Aorta (tissue), 5 donors: ENCODE measurements around the gene IL17RC. TPM values are rescaled to one million over a fixed set of nuclear protein-coding genes. Genes with fewer than 3 reads are reported as not detected.
"Not testable (repeated sequence)": the region's sequence is repeated elsewhere in the genome, so short reads cannot be mapped to it uniquely, and the experiment has no call there.

Experiments
- ATAC-seq: fragments of 200-7000 bp; cut with Tn5 transposase; one replicate; pipeline ENCODE4 v1.9.1; 2022; ENCODE audit warnings: moderate library complexity; ENCODE audit not compliant: low FRiP score
- DNase-seq, 2 donors: peaks; one replicate each; pipeline ENCODE4 v3.0.0-alpha.2; 2020
- H3K27ac ChIP-seq, 2 donors: one replicate each; pipeline ENCODE4 v1.5.1; 2013; ENCODE audit warnings: low read length in 2 of 2, mild to moderate bottlenecking in 2 of 2, moderate library complexity in 2 of 2, control low read depth in 1 of 2, inconsistent platforms in 1 of 2, low read depth in 1 of 2
- H3K27me3 ChIP-seq, 2 donors: one replicate each; pipeline ENCODE4 v1.6.1; 2013; ENCODE audit warnings: control low read depth in 1 of 2, low read length in 1 of 2, mild to moderate bottlenecking in 1 of 2, moderate library complexity in 1 of 2; ENCODE audit not compliant: insufficient read depth in 2 of 2, control insufficient read depth in 1 of 2
- H3K36me3 ChIP-seq, 2 donors: one replicate each; pipeline ENCODE4 v1.6.1; 2013; ENCODE audit warnings: control low read depth in 1 of 2, low read length in 1 of 2, mild to moderate bottlenecking in 1 of 2; ENCODE audit not compliant: insufficient read depth in 2 of 2, control insufficient read depth in 1 of 2
- H3K4me1 ChIP-seq, 2 donors: one replicate each; pipeline ENCODE4 v1.6.1; 2013; ENCODE audit warnings: low read length in 2 of 2, control low read depth in 1 of 2, mild to moderate bottlenecking in 1 of 2, moderate library complexity in 1 of 2; ENCODE audit not compliant: insufficient read depth in 2 of 2, control insufficient read depth in 1 of 2
- H3K4me3 ChIP-seq, 2 donors: one replicate each; pipeline ENCODE4 v1.5.1; 2013; ENCODE audit warnings: low read length in 2 of 2, control low read depth in 1 of 2, mild to moderate bottlenecking in 1 of 2
- H3K9me3 ChIP-seq: one replicate; pipeline ENCODE4 v1.6.1; 2013; ENCODE audit warnings: mild to moderate bottlenecking, low read length; ENCODE audit not compliant: control insufficient read depth
- WGBS, 2 donors: extraction: QIAGEN DNeasy Blood & Tissue Kit; methylation state at CpG; one replicate each; pipeline ENCODE4 v1.1.7; 2013; 5-methylcytosine and 5-hydroxymethylcytosine counted together
- intact Hi-C, 2 donors: fragments of 100-400 bp; cut with DNase I; formaldehyde crosslinking; loops; one replicate each; pipeline versions ENCODE4 v1.14.2 to v1.15.0; 2022
- polyA plus RNA-seq, 2 donors: library from polyadenylated mRNA; stranded (reverse); fragments of 200-250 nt; gene quantifications; one replicate each; pipeline ENCODE4 v1.2.3, GENCODE V29; 2013
- total RNA-seq, 2 donors: library from RNA; stranded (reverse); fragmentation: NEBNext Ultra II Directional; extraction: Animal tissue kit (Norgen Biotek cat#: 25700); gene quantifications; one replicate each; pipeline ENCODE4 v1.2.1, GENCODE V29; 2021
- donor health status: healthy with polysubstance abuse.
- donor health status: Bipolar disorder and iron deficiency.
- donor health status: DM: no; HTN: no; CAD: no.
- donor health status: DM: no; HTN: no; CAD: no.
- donor health status: DM: yes; HTN: yes; CAD: no.

Gene IL17RC
- total and polyA plus RNA-seq, 4 donors = 8.6 to 108 (median 29.7) TPM

DNA sequence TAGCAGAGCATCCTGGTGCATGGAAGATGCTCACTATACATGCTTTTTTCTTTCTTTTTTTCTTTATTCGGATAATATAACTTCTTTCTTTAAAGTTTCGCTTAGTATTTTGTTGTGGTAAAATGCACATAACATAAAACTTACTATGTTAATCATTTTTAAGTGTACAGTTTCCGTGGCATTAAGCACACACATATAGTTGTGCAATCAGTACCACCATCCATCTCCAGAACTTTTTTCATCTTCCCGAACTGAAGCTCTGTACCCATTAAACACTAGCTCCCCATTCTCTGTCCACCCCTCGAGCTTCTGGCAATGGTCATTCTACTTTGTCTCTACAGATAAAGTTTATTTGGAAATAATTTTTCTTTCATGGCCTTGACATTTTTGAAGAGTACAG is 27.5 kb upstream of the IL17RC start:
- DNase-seq = no peak
- Histone ChIP-seq H3K4me3 (no peak overlapping the region), H3K27me3 (no peaks in the 10 kb centered on the region), H3K9me3 (no peaks in the 10 kb centered on the region), H3K27ac (no peak overlapping the region), H3K36me3 (peaks cover 0 to 6% of the 10 kb centered on the region in 2 donors), H3K4me1 (peaks cover 0 to 4% of the 10 kb centered on the region in 2 donors)
- intact Hi-C loops = no loop called here
- 76 to 78% methylated on average over 5 of the region's 5 CpGs for WGBS, 2 donors
- ATAC-seq = no peak

DNA sequence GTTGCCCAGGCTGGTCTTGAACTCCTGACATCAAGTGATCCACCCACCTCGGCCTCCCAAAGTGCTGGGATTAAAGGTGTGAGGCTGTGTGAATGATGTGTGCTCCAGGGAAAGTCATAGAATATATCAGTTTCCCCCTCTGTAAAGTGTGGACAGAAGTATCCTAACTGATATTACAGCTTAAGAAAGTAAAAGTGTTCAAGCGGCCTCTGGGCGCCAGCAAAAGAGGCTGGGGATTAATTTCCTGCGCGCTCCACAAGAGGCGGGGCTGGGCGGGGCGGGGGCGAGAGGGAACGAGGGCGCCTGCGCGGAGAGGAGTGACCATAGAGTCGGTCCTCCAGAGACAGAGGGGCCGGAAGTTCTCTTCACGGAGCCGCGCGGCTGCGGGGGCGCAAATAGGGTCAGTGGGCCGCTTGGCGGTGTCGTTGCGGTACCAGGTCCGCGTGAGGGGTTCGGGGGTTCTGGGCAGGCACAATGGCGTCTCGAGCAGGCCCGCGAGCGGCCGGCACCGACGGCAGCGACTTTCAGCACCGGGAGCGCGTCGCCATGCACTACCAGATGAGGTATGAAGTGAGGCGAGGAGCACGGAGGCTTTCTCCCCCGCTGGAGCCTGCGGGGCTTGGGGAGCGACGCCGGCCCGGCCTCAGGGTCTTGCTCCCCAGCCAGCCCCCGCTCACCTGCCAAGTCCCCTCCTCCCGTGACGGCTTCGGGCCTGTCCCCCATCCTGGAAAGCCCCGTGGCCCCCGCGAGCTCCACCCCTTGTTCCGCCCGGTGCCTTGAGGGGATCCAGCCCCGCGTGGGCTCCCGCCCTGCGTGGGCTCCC is 26.4 kb upstream of the IL17RC start, which contains the start of gene JAGN1:
Gene JAGN1, plus strand, starts transcription at position 362 of the 823 bp plus-strand sequence. Its CDS starts 113 bp downstream, at position 475.
- no peaks in the 10 kb centered on the region for H3K27me3 ChIP-seq
- peak; percentile 91 to 97 for DNase-seq
- H3K27ac ChIP-seq = peak within 1 kb of the TSS in 1 of 2 donors; percentile 98
- no peaks in the 10 kb centered on the region for H3K9me3 ChIP-seq
- intact Hi-C loops = loop anchor here in 1 of 2 donors (2.0 kb wide), 1 partner anchor 24 kb away; no protein-coding TSS in a partner anchor
- H3K4me3 ChIP-seq = peak within 1 kb of the TSS; percentile 66 to 87
- WGBS, 2 donors = 1% methylated on average over 58 to 62 of the region's 62 CpGs
- peaks cover 0 to 6% of the 10 kb centered on the region in 2 donors for H3K36me3 ChIP-seq
- peak; percentile 96 for ATAC-seq
- H3K4me1 ChIP-seq = peaks cover 0 to 4% of the 10 kb centered on the region in 2 donors

DNA sequence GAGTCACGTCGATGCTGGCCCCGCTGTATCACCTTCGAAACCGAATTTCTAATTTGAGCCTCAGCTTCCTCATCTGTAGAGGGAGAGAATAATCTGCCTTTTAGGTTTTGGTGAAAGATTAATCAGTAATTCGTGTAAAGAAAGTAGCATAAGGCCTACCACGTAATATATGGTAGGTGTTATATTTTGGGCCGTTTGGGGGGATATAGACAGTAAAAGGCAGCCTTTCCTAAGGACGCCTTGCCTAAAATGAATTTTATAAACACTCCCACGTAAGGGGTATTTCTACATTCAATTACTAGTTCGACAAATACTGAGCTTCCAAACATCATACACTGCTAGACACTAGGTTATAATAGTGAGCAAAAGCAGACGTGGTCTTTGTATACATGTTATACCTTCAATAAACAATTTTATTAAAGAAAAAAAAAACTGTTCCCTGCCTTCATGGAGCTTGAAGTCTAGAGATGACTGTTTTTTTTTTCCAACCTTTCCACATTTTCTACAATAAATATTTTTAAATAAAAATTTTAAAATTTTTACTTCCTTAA is 25.8 kb upstream of the IL17RC start:
- DNase-seq (no peak), ATAC-seq (no peak)
- H3K9me3 ChIP-seq = no peaks in the 10 kb centered on the region
- H3K36me3 ChIP-seq = peaks cover 0 to 6% of the 10 kb centered on the region in 2 donors
- 9% methylated on average over 12 of the region's 12 CpGs for WGBS, 2 donors
- H3K4me1 ChIP-seq = peaks cover 0 to 4% of the 10 kb centered on the region in 2 donors
- no peaks in the 10 kb centered on the region for H3K27me3 ChIP-seq
- intact Hi-C loops = loop anchor here in 1 of 2 donors (2.0 kb wide), 1 partner anchor 24 kb away; no protein-coding TSS in a partner anchor
- H3K27ac ChIP-seq = peak overlapping the region in 1 of 2 donors; percentile 98
- H3K4me3 ChIP-seq = peak overlapping the region; percentile 66 to 87

DNA sequence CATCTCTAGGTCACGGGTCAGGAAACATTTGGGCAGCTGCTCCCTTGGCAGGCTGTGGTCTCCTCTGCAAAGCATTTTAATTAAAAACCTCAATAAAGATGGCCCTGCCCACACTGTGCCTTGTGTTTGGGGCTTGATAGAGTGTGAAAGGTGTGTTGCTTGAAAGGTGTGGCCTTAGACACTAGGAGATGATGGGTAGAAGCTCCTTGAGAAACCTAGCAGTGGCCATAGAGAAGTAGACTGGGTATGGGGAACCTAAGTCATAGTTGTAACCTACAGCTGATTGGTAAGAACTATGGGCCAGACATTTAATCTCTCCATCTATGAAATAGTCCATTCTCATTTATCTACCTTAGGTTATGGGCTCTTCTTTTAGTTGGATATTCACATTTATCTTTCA is 23.2 kb upstream of the IL17RC start:
- intact Hi-C loops = no loop called here
- peaks cover 0 to 6% of the 10 kb centered on the region in 2 donors for H3K36me3 ChIP-seq
- H3K27ac ChIP-seq = no peak overlapping the region
- DNase-seq (peak in 1 of 2 donors; percentile 12), ATAC-seq (no peak)
- WGBS, 2 donors = 91 to 93% methylated on average over 1 of the region's 1 CpG
- H3K4me1 ChIP-seq = peaks cover 0 to 4% of the 10 kb centered on the region in 2 donors
- no peaks in the 10 kb centered on the region for H3K27me3 ChIP-seq
- H3K9me3 ChIP-seq = no peaks in the 10 kb centered on the region
- H3K4me3 ChIP-seq = no peak overlapping the region

DNA sequence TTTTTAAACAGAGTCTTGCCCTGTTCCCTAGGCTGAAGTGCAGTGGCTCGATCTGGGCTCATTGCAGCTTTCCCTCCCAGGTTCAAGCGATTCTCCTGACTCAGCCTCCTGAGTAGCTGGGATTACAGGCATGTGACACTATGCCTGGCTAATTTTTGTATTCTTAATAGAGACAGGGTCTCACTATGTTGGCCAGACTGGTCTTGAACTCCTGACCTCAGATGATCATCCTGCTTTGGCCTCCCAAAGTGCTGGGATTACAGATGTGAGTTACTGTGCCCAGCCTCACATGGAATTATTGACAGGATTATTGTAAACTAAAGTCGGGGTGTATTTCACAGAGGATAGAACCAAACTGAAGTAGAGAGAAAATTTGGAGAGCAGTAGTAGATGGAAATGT is 21.2 kb upstream of the IL17RC start:
- ATAC-seq, H3K27ac ChIP-seq, H3K4me1 ChIP-seq, H3K27me3 ChIP-seq, H3K9me3 ChIP-seq, H3K4me3 ChIP-seq, H3K36me3 ChIP-seq, DNase-seq, intact Hi-C loops: not testable (repeated sequence)
- 95 to 97% methylated on average over 3 of the region's 3 CpGs for WGBS, 2 donors

DNA sequence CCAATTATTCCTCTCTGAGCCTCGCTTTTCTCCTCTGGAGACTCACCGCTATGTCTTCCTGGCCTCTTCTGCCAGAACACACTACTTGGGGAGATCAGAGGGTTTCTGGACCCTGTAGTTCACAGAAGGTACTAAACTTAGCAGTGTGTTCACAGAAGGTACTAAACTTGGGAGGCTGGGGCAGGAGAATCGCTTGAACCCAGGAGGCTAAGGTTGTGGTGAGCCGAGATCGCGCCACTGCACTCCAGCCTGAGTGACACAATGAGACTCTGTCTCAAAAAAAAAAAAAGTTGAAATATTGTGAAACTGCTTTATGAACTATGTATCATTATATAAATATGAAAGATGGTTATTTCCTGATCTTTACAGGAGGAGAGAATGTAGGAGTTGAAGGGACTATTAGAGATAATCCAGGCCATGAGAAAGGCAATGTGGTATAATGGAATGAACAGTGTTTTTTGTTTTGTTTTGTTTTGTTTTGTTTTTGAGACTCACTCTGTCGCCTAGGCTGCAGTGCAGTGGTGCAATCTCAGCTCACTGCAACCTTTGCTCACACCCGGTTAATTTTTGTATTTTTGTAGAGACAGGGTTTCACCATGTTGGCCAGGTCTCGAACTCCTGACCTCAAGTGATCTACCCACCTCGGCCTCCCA is 20.0 kb upstream of the IL17RC start:
- H3K27me3 ChIP-seq, DNase-seq, H3K36me3 ChIP-seq, H3K9me3 ChIP-seq, H3K27ac ChIP-seq, ATAC-seq, intact Hi-C loops, H3K4me1 ChIP-seq, H3K4me3 ChIP-seq: not testable (repeated sequence)
- 95 to 96% methylated on average over 9 to 10 of the region's 10 CpGs for WGBS, 2 donors

DNA sequence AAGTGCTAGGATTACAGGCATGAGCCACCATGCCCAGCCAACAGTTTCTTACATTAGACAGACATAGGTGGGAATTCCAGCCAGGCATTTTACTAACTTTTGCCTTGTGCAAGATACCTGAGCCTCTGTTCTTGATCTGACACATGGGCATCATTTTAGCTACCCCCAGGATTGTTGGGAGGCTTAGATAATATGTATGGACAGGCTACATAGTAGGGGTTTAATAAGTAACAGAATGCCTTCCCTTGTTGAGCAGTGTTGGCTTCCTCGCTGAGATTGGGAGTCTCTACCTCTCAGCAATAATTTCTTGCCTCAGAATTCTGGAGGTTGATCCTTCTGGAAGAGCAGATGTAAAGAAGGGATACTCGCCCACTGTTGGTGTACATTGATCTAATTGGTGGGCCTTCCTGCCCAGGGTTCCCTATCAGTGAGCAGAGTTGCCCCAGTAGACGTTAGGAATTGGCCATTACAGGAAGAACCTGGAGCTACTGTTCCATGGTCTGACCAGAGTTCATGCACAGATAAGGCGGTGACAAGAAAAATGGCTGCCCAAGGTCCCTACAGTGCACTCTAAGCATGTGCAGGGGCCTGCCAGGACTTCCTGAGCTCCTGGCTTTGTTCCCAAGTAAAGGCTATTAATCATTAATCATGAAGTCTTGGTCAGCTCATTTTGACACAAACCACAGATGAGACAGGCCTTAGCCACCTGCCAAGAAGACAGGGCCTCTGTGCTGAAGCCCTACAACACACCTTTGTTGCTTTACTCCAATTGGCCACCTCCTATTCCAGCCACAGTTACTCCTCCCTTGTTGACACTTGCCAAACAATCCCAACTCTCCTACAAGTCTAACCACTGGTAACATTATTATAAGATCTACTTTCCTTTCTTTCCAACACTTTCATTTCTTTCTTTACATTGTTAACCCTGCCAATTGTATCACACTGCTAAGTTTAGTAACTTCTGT is 19.2 kb upstream of the IL17RC start:
- DNase-seq (no peak), ATAC-seq (no peak)
- no peaks in the 10 kb centered on the region for H3K27me3 ChIP-seq
- H3K27ac ChIP-seq = no peak overlapping the region
- H3K4me1 ChIP-seq = no peaks in the 10 kb centered on the region
- peaks cover 0 to 6% of the 10 kb centered on the region in 2 donors for H3K36me3 ChIP-seq
- H3K4me3 ChIP-seq = no peak overlapping the region
- 37 to 43% methylated on average over 4 of the region's 4 CpGs for WGBS, 2 donors
- intact Hi-C loops = no loop called here
- H3K9me3 ChIP-seq = no peaks in the 10 kb centered on the region
